Neural cell (in vitro differentiated cells): Measurements from ENCODE around the gene ABL2. TPM values are rescaled to one million over a fixed set of nuclear protein-coding genes. Genes with fewer than 3 reads are reported as not detected.

Experiments
- H2AFZ ChIP-seq: fragments of 200-600, 300-800 bp; sonication (generic), shearing (Covaris generic); 2 replicates; pipeline ENCODE4 v1.6.0; 2014; ENCODE audit warnings: low read depth, mild to moderate bottlenecking, antibody characterized with exemption, low read length, moderate library complexity
- H3F3A ChIP-seq: fragments of 200-600 bp; shearing (Covaris generic); 2 replicates; pipeline ENCODE4 v1.6.1; 2016; ENCODE audit warnings: mild to moderate bottlenecking, moderate library complexity, mixed read lengths, antibody characterized with exemption, low read length; ENCODE audit not compliant: insufficient read depth, poor library complexity, severe bottlenecking
- H3K27ac ChIP-seq: fragments of 200-600, 300-800 bp; sonication (generic), shearing (Covaris generic); 2 replicates; pipeline ENCODE4 v1.5.1; 2014; ENCODE audit warnings: mild to moderate bottlenecking, low read length, moderate library complexity
- H3K27me3 ChIP-seq: fragments of 300-800, 200-600 bp; sonication (generic), shearing (Covaris generic); 2 replicates; pipeline ENCODE4 v1.6.0; 2014; ENCODE audit warnings: mild to moderate bottlenecking, low read depth, low read length, moderate library complexity; ENCODE audit not compliant: insufficient read depth
- H3K36me3 ChIP-seq: fragments of 300-800, 200-600 bp; sonication (generic), shearing (Covaris generic); 2 replicates; pipeline ENCODE4 v1.5.1; 2014; ENCODE audit warnings: mild to moderate bottlenecking, antibody characterized with exemption, low read length, moderate library complexity; ENCODE audit not compliant: insufficient read depth
- H3K4me2 ChIP-seq: fragments of 300-800, 200-600 bp; sonication (generic), shearing (Covaris generic); 2 replicates; pipeline ENCODE4 v1.6.0; 2014; ENCODE audit warnings: mild to moderate bottlenecking, low read length
- H3K4me3 ChIP-seq: fragments of 300-800, 200-600 bp; sonication (generic), shearing (Covaris generic); 2 replicates; pipeline ENCODE4 v1.5.1; 2014; ENCODE audit warnings: mild to moderate bottlenecking, low read length, moderate library complexity
- H3K79me2 ChIP-seq: fragments of 200-600 bp; shearing (Covaris generic); replicated peaks from 2 replicates; pipeline ENCODE4 v1.6.0; 2014; ENCODE audit warnings: mild to moderate bottlenecking, low read length, moderate library complexity; ENCODE audit not compliant: insufficient read depth
- H3K9ac ChIP-seq: fragments of 300-800, 200-600 bp; sonication (generic), shearing (Covaris generic); 2 replicates; pipeline ENCODE4 v1.6.1; 2016; ENCODE audit warnings: mild to moderate bottlenecking, low read length, mixed read lengths
- H3K9me2 ChIP-seq: fragments of 200-600 bp; shearing (Covaris generic); 2 replicates; pipeline ENCODE4 v1.6.1; 2016; ENCODE audit warnings: mild to moderate bottlenecking, low read length, mixed read lengths; ENCODE audit not compliant: insufficient read depth
- H3K9me3 ChIP-seq: fragments of 200-600, 300-800 bp; sonication (generic), shearing (Covaris generic); 2 replicates; pipeline ENCODE4 v1.6.1; 2016; ENCODE audit warnings: mild to moderate bottlenecking, mixed run types, low read length, moderate library complexity, mixed read lengths
- H4K20me1 ChIP-seq: fragments of 200-600 bp; shearing (Covaris generic); 2 replicates; pipeline ENCODE4 v1.6.1; 2016; ENCODE audit warnings: mild to moderate bottlenecking, mixed run types; ENCODE audit not compliant: insufficient read depth
- CTCF ChIP-seq: fragments of 450-650 bp; IDR thresholded peaks from 2 replicates; pipeline ENCODE4 v1.5.1; 2014; ENCODE audit warnings: antibody characterized with exemption, mild to moderate bottlenecking, moderate library complexity; ENCODE audit not compliant: poor library complexity, severe bottlenecking
- EP300 ChIP-seq: fragments of 450-650 bp; conservative IDR thresholded peaks from 2 replicates; pipeline ENCODE4 v1.6.1; 2014; ENCODE audit warnings: antibody characterized with exemption, mild to moderate bottlenecking, moderate library complexity; ENCODE audit not compliant: poor library complexity, severe bottlenecking
- EZH2 ChIP-seq: fragments of 200-600, 300-800 bp; shearing (Covaris generic), sonication (generic); IDR thresholded peaks from 2 replicates; pipeline ENCODE4 v1.6.1; 2014; ENCODE audit warnings: antibody characterized with exemption, low read length, borderline replicate concordance, mild to moderate bottlenecking; ENCODE audit not compliant: insufficient read depth, poor library complexity, severe bottlenecking
- MXI1 ChIP-seq: fragments of 450-650 bp; conservative IDR thresholded peaks from 2 replicates; pipeline ENCODE4 v1.6.1; 2014; ENCODE audit warnings: antibody characterized with exemption, mild to moderate bottlenecking; ENCODE audit not compliant: poor library complexity, severe bottlenecking
- POLR2AphosphoS5 ChIP-seq: IDR thresholded peaks from 2 replicates; pipeline ENCODE4 v1.6.1; 2012
- RAD21 ChIP-seq: fragments of 450-650 bp; conservative IDR thresholded peaks from 2 replicates; pipeline ENCODE4 v1.6.1; 2014; ENCODE audit warnings: antibody characterized with exemption, mild to moderate bottlenecking, moderate library complexity
- SMC3 ChIP-seq: fragments of 450-650 bp; conservative IDR thresholded peaks from 2 replicates; pipeline ENCODE4 v1.6.1; 2014; ENCODE audit warnings: antibody characterized with exemption, mild to moderate bottlenecking, moderate library complexity; ENCODE audit not compliant: poor library complexity
- TAF1 ChIP-seq: IDR thresholded peaks from 2 replicates; pipeline ENCODE4 v1.6.1; 2012; ENCODE audit warnings: low read depth
- polyA plus RNA-seq: library from polyadenylated mRNA; depleted of rRNA; stranded (reverse); fragments of >200 nt; gene quantifications from 2 replicates; pipeline ENCODE4 v1.2.3, GENCODE V29; 2014
- TF ChIP-seq, protein P1 (sequence below): IDR thresholded peaks from 2 replicates; pipeline ENCODE4 v1.6.1; 2012; ENCODE audit warnings: borderline replicate concordance

The ABL2 gene
- polyA plus RNA-seq, 1 donor from 2014 or later = 9.8 TPM

DNA sequence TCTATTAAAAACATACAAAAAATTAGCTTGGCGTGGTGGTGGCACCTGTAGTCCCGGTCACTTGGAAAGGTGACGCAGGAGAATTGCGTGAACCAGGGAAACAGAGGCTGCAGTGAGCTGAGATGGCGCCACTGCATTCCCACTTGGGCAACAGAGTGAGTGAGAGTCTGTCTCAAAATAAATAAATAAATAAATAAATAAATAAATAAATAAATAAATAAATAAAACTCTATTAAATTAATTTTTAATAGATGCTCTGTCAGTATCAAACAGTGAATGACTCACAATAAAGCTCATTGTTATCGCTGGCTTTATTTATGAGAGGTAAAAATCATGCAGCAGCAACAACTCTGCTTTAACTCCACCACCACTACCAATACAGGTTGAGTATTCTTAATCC lies 72.8 kb downstream of the ABL2 start:
- no peaks in the 10 kb centered on the region for H3K9me2 ChIP-seq
- H4K20me1 ChIP-seq = no peaks in the 10 kb centered on the region
- TF ChIP-seq SMC3 (no peak), EZH2 (no peak), TAF1 (no peak), CTCF (no peak), MXI1 (no peak), POLR2AphosphoS5 (no peak), RAD21 (no peak), EP300 (no peak)
- TF ChIP-seq, protein P1, sequence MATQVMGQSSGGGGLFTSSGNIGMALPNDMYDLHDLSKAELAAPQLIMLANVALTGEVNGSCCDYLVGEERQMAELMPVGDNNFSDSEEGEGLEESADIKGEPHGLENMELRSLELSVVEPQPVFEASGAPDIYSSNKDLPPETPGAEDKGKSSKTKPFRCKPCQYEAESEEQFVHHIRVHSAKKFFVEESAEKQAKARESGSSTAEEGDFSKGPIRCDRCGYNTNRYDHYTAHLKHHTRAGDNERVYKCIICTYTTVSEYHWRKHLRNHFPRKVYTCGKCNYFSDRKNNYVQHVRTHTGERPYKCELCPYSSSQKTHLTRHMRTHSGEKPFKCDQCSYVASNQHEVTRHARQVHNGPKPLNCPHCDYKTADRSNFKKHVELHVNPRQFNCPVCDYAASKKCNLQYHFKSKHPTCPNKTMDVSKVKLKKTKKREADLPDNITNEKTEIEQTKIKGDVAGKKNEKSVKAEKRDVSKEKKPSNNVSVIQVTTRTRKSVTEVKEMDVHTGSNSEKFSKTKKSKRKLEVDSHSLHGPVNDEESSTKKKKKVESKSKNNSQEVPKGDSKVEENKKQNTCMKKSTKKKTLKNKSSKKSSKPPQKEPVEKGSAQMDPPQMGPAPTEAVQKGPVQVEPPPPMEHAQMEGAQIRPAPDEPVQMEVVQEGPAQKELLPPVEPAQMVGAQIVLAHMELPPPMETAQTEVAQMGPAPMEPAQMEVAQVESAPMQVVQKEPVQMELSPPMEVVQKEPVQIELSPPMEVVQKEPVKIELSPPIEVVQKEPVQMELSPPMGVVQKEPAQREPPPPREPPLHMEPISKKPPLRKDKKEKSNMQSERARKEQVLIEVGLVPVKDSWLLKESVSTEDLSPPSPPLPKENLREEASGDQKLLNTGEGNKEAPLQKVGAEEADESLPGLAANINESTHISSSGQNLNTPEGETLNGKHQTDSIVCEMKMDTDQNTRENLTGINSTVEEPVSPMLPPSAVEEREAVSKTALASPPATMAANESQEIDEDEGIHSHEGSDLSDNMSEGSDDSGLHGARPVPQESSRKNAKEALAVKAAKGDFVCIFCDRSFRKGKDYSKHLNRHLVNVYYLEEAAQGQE = no peak
- no peaks in the 10 kb centered on the region for H3K36me3 ChIP-seq
- H3K27me3 ChIP-seq = no peaks in the 10 kb centered on the region
- no peak overlapping the region for H3K4me2 ChIP-seq
- H3K79me2 ChIP-seq = peaks cover 3% of the 10 kb centered on the region
- no peaks in the 10 kb centered on the region for H3F3A ChIP-seq
- no peak overlapping the region for H3K27ac ChIP-seq
- H3K9me3 ChIP-seq = no peaks in the 10 kb centered on the region
- no peak overlapping the region for H2AFZ ChIP-seq
- no peak overlapping the region for H3K9ac ChIP-seq
- H3K4me3 ChIP-seq = no peak overlapping the region

DNA sequence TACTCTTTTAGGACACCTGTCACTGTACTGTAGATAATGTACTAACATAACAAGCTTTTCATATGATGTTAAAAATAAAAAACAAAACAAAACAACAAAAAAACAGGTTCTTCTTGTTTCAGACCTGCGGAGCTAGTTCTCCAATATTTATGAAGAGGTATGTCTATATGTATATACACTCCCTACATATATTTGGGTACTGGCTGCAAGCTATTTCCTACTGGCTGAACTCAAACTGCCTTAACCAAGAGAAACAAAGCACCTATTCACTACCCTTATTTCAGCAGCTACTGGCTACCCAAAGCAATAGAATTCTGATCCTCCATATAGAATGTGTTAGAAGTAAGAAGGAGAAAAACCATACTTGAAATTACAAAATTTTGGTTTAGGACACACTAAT lies 73.5 kb downstream of the ABL2 start:
- Histone ChIP-seq H2AFZ (no peak overlapping the region), H3K9me2 (no peaks in the 10 kb centered on the region), H3K79me2 (peaks cover 3% of the 10 kb centered on the region), H3K4me3 (no peak overlapping the region), H3K9ac (no peak overlapping the region), H3K9me3 (no peaks in the 10 kb centered on the region), H3K36me3 (no peaks in the 10 kb centered on the region), H3K27ac (no peak overlapping the region), H3F3A (no peaks in the 10 kb centered on the region), H4K20me1 (no peaks in the 10 kb centered on the region), H3K27me3 (no peaks in the 10 kb centered on the region), H3K4me2 (no peak overlapping the region)
- TF ChIP-seq POLR2AphosphoS5 (no peak), MXI1 (no peak), TAF1 (no peak), EZH2 (no peak), RAD21 (no peak), SMC3 (no peak)
- TF ChIP-seq, protein P1 = no peak
